OCI-LY7 (cell line): ENCODE measurements around the gene OR2A5. TPM values are rescaled to one million over a fixed set of nuclear protein-coding genes. Genes with fewer than 3 reads are reported as not detected.

Experiments
- BruUV-seq: library from RNA; stranded (reverse); fragments of 400-500 nt; replicated peaks from 2 replicates; lab custom pipeline; 2021; lab: Mats Ljungman, UMichigan
- CTCF ChIA-PET: fragments of 300-600 bp; sonication (Branson Sonifier 250); formaldehyde crosslinking; loops from one replicate; lab custom pipeline; 2022; ENCODE audit warnings: antibody characterized with exemption; ENCODE audit not compliant: unreplicated experiment; lab: Charles Lee
- POLR2A ChIA-PET: fragments of 300-600 bp; sonication (Branson Sonifier 250); formaldehyde crosslinking; loops from one replicate; lab custom pipeline; 2022; ENCODE audit warnings: antibody characterized with exemption; lab: Charles Lee
- DNase-seq: peaks from one replicate; pipeline ENCODE4 v3.0.0-alpha.2; 2015; ENCODE audit warnings: low spot score
- H2AFZ ChIP-seq: fragments of 200-600 bp; sonication (generic), shearing (Covaris generic); 2 replicates; pipeline ENCODE4 v1.6.1; 2014; ENCODE audit warnings: mild to moderate bottlenecking, antibody characterized with exemption, low read length, moderate library complexity
- H3K27ac ChIP-seq: fragments of 200-600 bp; sonication (generic); 2 replicates; pipeline ENCODE4 v1.5.1; 2014; ENCODE audit warnings: mixed run types, low read depth, mild to moderate bottlenecking, moderate library complexity, low read length, inconsistent platforms; ENCODE audit not compliant: poor library complexity, severe bottlenecking
- H3K36me3 ChIP-seq: fragments of 200-600 bp; sonication (generic); 2 replicates; pipeline ENCODE4 v1.6.1; 2014; ENCODE audit warnings: mild to moderate bottlenecking, antibody characterized with exemption, low read length, moderate library complexity, mixed read lengths; ENCODE audit not compliant: insufficient read depth
- H3K4me1 ChIP-seq: fragments of 200-600 bp; sonication (generic); 2 replicates; pipeline ENCODE4 v1.5.1; 2014; ENCODE audit warnings: mild to moderate bottlenecking, low read length; ENCODE audit not compliant: insufficient read depth, poor library complexity, severe bottlenecking
- H3K4me2 ChIP-seq: fragments of 200-600 bp; sonication (generic); 2 replicates; pipeline ENCODE4 v1.6.1; 2014; ENCODE audit warnings: mild to moderate bottlenecking, low read length
- H3K4me3 ChIP-seq: fragments of 200-600 bp; sonication (generic); 2 replicates; pipeline ENCODE4 v1.5.1; 2014; ENCODE audit warnings: mild to moderate bottlenecking, low read depth, low read length; ENCODE audit not compliant: poor library complexity, severe bottlenecking
- H3K79me2 ChIP-seq: fragments of 200-600 bp; sonication (generic); 2 replicates; pipeline ENCODE4 v1.6.1; 2016; ENCODE audit warnings: low read depth, mild to moderate bottlenecking, low read length, moderate library complexity, mixed read lengths; ENCODE audit not compliant: insufficient read depth
- H3K9me2 ChIP-seq: fragments of 200-600 bp; sonication (generic); 2 replicates; pipeline ENCODE4 v1.6.1; 2016; ENCODE audit warnings: mild to moderate bottlenecking, low read length, mixed read lengths; ENCODE audit not compliant: insufficient read depth
- H3K9me3 ChIP-seq: fragments of 200-600 bp; sonication (generic); 2 replicates; pipeline ENCODE4 v1.6.1; 2014; ENCODE audit warnings: mild to moderate bottlenecking, mixed run types, low read length, mixed read lengths
- H4K20me1 ChIP-seq: fragments of 200-600 bp; sonication (generic); 2 replicates; pipeline ENCODE4 v1.6.1; 2014; ENCODE audit warnings: mild to moderate bottlenecking, antibody characterized with exemption, low read length, moderate library complexity, mixed read lengths; ENCODE audit not compliant: insufficient read depth
- EZH2phosphoT487 ChIP-seq: fragments of 200-600 bp; sonication (generic); IDR thresholded peaks from 2 replicates; pipeline ENCODE4 v1.6.1; 2018; ENCODE audit warnings: low read depth, borderline replicate concordance, mild to moderate bottlenecking, mixed run types, antibody characterized with exemption, low read length, moderate library complexity, mixed read lengths
- intact Hi-C: fragments of 100-400 bp; cut with micrococcal nuclease; formaldehyde crosslinking; loops from one replicate; pipeline ENCODE4 v1.10.0; 2022; ENCODE audit not compliant: unreplicated experiment
- total RNA-seq, 2 experiments: library from RNA; depleted of rRNA in 1 of 2; stranded (reverse); fragments of >200 nt in 1 of 2; shearing (Covaris generic) in 1 of 2; gene quantifications; 2 replicates each; pipeline ENCODE4 v1.2.3, GENCODE V29; 2014 to 2022
- TF ChIP-seq, protein P1 (sequence below): fragments of 200-600 bp; sonication (generic); conservative IDR thresholded peaks from 2 replicates; pipeline ENCODE4 v1.5.1; 2014; ENCODE audit warnings: mild to moderate bottlenecking, antibody characterized with exemption, low read length, moderate library complexity, mixed read lengths

Gene OR2A5
- total RNA-seq, 2 experiments from 2014 or later: not detected

DNA sequence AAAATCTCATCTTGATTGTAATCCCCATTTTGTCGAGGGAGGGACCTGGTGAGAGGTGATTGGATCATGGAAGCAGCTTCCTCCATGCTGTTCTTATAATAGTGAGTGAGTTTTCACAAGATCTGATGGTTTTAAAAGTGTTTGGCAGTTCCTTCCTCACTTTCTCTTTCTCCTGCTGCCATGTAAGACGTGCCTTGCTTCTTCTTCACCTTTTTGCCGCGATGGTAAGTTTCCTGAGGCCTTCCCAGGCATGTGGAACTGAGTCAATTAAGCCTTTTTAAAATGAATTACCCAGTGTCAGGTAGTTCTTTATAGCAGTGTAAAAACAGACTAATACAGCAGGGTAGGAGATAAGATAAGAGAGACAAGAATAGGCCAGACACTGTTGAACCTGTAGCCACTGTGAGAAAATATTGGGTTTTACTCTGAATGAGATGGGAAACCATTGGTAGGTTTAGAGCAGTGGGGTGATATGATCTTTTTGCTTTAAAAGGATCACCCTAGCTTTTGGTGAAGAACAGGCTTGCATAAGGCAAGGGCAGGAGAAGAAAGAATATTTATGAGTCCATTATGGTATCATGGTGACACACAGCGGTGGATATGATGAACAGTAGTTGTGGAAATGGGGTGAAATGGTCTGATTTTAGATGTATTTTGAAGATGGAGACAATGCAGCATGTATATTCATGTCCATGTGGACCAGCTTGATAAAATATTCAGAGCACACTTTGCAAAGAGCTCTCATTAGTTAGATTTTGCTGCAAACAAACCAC, 37.1 kb upstream of the OR2A5 start:
- ChIA-PET POLR2A (interaction anchor here (0.9 to 1.1 kb wide), 3 partner anchors 9 to 59 kb away, joined by 3 read pairs; no protein-coding TSS in a partner anchor), CTCF (no interaction called here)
- no peaks in the 10 kb centered on the region for H4K20me1 ChIP-seq
- no peak for DNase-seq
- H2AFZ ChIP-seq: no peak overlapping the region
- no peaks in the 10 kb centered on the region for H3K79me2 ChIP-seq
- H3K27ac ChIP-seq: no peak overlapping the region
- intact Hi-C loops: no loop called here
- no peaks in the 10 kb centered on the region for H3K4me1 ChIP-seq
- no peak overlapping the region for H3K4me3 ChIP-seq
- no peaks in the 10 kb centered on the region for H3K9me2 ChIP-seq
- H3K9me3 ChIP-seq: no peaks in the 10 kb centered on the region
- BruUV-seq: no TSS peak
- no peak overlapping the region for H3K4me2 ChIP-seq
- no peaks in the 10 kb centered on the region for H3K36me3 ChIP-seq
- TF ChIP-seq, protein P1, sequence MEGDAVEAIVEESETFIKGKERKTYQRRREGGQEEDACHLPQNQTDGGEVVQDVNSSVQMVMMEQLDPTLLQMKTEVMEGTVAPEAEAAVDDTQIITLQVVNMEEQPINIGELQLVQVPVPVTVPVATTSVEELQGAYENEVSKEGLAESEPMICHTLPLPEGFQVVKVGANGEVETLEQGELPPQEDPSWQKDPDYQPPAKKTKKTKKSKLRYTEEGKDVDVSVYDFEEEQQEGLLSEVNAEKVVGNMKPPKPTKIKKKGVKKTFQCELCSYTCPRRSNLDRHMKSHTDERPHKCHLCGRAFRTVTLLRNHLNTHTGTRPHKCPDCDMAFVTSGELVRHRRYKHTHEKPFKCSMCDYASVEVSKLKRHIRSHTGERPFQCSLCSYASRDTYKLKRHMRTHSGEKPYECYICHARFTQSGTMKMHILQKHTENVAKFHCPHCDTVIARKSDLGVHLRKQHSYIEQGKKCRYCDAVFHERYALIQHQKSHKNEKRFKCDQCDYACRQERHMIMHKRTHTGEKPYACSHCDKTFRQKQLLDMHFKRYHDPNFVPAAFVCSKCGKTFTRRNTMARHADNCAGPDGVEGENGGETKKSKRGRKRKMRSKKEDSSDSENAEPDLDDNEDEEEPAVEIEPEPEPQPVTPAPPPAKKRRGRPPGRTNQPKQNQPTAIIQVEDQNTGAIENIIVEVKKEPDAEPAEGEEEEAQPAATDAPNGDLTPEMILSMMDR: no peak
- no peak for TF ChIP-seq EZH2phosphoT487

DNA sequence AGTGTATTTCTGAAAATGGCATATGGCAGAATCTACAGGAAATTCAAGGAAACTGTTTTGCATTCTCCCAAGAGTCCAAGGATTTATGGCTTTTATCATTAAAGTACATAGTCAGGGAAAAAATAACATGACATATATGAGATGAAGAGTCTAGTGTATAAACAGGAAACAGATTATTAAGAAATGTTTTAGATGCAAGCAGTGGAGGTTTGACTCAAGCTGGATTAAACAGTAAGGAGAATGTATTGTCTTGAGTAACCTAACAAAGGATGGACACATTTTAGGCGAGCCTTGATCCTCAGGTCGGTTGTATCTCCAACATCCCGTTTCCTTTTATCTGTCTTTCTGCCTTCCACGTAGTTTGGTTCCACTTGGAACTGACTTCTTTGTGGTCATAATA, 30.7 kb upstream of the OR2A5 start:
- no peaks in the 10 kb centered on the region for H3K9me3 ChIP-seq
- ChIA-PET POLR2A (no interaction called here), CTCF (no interaction called here)

More for the DNA sequence above, 30.7 kb upstream of the OR2A5 start:
- Histone ChIP-seq H3K36me3 (no peaks in the 10 kb centered on the region), H3K79me2 (no peaks in the 10 kb centered on the region), H3K4me2 (no peak overlapping the region), H4K20me1 (no peaks in the 10 kb centered on the region), H3K4me3 (no peak overlapping the region), H3K4me1 (no peaks in the 10 kb centered on the region), H3K27ac (no peak overlapping the region), H2AFZ (no peak overlapping the region), H3K9me2 (no peaks in the 10 kb centered on the region)
- intact Hi-C loops: no loop called here
- TF ChIP-seq, protein P1: no peak
- TF ChIP-seq EZH2phosphoT487: no peak
- no TSS peak for BruUV-seq
- DNase-seq: no peak
